Right lobe of liver (tissue), 6 donors: ENCODE measurements around the gene OR2F1. TPM values are rescaled to one million over a fixed set of nuclear protein-coding genes. Genes with fewer than 3 reads are reported as not detected.
A peak's percentile ranks its signal among the peaks of the same experiment; 100 is the strongest.
"Not testable (repeated sequence)": the region's sequence is repeated elsewhere in the genome, so short reads cannot be mapped to it uniquely, and the experiment has no call there.

Source experiments
- ATAC-seq, 4 donors: fragments of 200-7000 bp; cut with Tn5 transposase; one replicate each; pipeline ENCODE4 v1.9.1; 2020; ENCODE audit warnings: mild to moderate bottlenecking in 4 of 4, moderate library complexity in 4 of 4
- DNase-seq, 3 donors: peaks; one replicate each; pipeline ENCODE4 v3.0.0-alpha.2; 2020
- H3K27ac ChIP-seq, 3 donors: fragments of 200-600 bp; one replicate each; pipeline ENCODE4 v1.8.0; 2022
- H3K27me3 ChIP-seq, 2 donors: fragments of 200-600 bp; one replicate each; pipeline ENCODE4 v1.8.0; 2022
- H3K36me3 ChIP-seq, 4 donors: fragments of 200-600 bp; sonication (generic) in 1 of 4; one replicate each; pipeline versions ENCODE4 v1.5.1 to v1.8.0; 2017 to 2022; ENCODE audit warnings: control low read depth in 1 of 4
- H3K4me1 ChIP-seq, 4 donors: fragments of 200-600 bp; sonication (generic) in 1 of 4; one replicate each; pipeline versions ENCODE4 v1.5.1 to v1.8.0; 2017 to 2022; ENCODE audit warnings: control low read depth in 1 of 4
- H3K4me3 ChIP-seq, 3 donors: fragments of 200-600 bp; one replicate each; pipeline ENCODE4 v1.8.0; 2022
- H3K9me3 ChIP-seq, 4 donors: fragments of 200-600 bp; sonication (generic) in 1 of 4; one replicate each; pipeline versions ENCODE4 v1.5.1 to v1.8.0; 2017 to 2022; ENCODE audit warnings: control low read depth in 1 of 4
- POLR2A ChIP-seq: fragments of 450-650 bp; IDR thresholded peaks from one replicate; pipeline ENCODE4 v1.6.1; 2017; ENCODE audit warnings: antibody characterized with exemption, mild to moderate bottlenecking
- WGBS: methylation state at CpG from one replicate; pipeline ENCODE4 v1.1.6; 2018; ENCODE audit warnings: low coverage, low lambda C conversion rate; ENCODE audit not compliant: insufficient coverage; ENCODE audit errors: missing lambda C conversion rate; 5-methylcytosine and 5-hydroxymethylcytosine counted together
- intact Hi-C, 2 donors: fragments of 100-400 bp; cut with DNase I; formaldehyde crosslinking; loops; one replicate each; pipeline versions ENCODE4 v1.11.2 to v1.14.1; 2022
- total RNA-seq, 6 experiments: library from RNA; depleted of rRNA in 2 of 6; stranded (reverse); fragments of >200 nt in 2 of 6; fragmentation: NEBNext Ultra II Directional in 3 of 6; extraction: Animal tissue kit (Norgen Biotek cat#: 25700) in 3 of 6; gene quantifications; one replicate each; pipeline versions ENCODE4 v1.1.0 to v1.2.4, GENCODE V29; 2016 to 2023
- TF ChIP-seq, protein P1 (sequence below), 4 donors: fragments of 200-600 bp in 3 of 4; fragments of 450-650 bp in 1 of 4; IDR thresholded peaks; one replicate each; pipeline versions ENCODE4 v1.5.1 to v1.8.0; 2016 to 2022; ENCODE audit warnings: antibody characterized with exemption in 4 of 4, mild to moderate bottlenecking in 2 of 4
- donor health status: DM: no; HTN: yes; CAD: no.
- donor health status: DM: no; HTN: no; CAD: no.
- donor health status: DM: no; HTN: no; CAD: no.
- donor health status: DM: no; HTN: yes; CAD: no.
- donor health status: DM: no; HTN: yes; CAD: no.

OR2F1 gene
- total RNA-seq, 6 experiments from 2014 or later, result not detected

DNA sequence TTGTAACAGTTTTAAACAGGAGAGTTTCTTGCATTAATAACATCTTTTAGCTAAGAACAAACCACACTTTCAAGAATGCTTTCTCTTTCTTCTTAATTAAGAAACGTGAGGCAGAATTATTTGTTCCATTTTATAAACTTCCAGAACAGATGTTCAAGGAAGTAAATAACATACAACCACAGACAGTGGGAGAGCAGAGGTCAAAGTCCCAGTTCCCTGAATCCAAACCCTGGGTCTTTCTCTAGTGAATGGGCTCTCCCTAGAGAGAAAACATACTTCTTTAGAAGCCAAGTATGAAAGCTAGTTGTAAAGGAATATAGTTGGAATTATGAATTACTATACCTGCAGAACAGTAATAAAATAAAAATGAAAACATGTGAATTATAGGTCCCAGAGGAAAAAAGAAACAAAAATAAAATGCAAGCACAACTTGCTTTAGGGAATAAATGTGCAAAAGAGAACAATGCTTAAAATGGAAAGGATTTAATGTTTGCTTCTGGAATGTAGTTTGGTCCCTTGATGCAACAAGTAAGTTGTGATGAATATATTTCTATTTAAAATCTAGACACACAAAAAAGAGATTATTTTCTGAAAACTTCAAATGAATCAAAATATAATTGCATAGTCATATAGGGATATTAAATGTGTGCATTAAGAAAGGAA is 51.5 kb downstream of the OR2F1 start:
- intact Hi-C loops, result no loop called here
- no peaks in the 10 kb centered on the region for H3K9me3 ChIP-seq
- WGBS, result 22% methylated on average over 1 of the region's 1 CpG
- no peak for DNase-seq
- TF ChIP-seq POLR2A, result no peak
- TF ChIP-seq, protein P1, sequence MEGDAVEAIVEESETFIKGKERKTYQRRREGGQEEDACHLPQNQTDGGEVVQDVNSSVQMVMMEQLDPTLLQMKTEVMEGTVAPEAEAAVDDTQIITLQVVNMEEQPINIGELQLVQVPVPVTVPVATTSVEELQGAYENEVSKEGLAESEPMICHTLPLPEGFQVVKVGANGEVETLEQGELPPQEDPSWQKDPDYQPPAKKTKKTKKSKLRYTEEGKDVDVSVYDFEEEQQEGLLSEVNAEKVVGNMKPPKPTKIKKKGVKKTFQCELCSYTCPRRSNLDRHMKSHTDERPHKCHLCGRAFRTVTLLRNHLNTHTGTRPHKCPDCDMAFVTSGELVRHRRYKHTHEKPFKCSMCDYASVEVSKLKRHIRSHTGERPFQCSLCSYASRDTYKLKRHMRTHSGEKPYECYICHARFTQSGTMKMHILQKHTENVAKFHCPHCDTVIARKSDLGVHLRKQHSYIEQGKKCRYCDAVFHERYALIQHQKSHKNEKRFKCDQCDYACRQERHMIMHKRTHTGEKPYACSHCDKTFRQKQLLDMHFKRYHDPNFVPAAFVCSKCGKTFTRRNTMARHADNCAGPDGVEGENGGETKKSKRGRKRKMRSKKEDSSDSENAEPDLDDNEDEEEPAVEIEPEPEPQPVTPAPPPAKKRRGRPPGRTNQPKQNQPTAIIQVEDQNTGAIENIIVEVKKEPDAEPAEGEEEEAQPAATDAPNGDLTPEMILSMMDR (IDR thresholded peaks at IDR 0.05), result no peak
- H3K4me3 ChIP-seq, result no peak overlapping the region
- no peaks in the 10 kb centered on the region for H3K27me3 ChIP-seq
- H3K4me1 ChIP-seq, result no peaks in the 10 kb centered on the region
- H3K27ac ChIP-seq, result no peak overlapping the region
- H3K36me3 ChIP-seq, result no peaks in the 10 kb centered on the region
- peak in 1 of 4 donors; percentile 37 for ATAC-seq

DNA sequence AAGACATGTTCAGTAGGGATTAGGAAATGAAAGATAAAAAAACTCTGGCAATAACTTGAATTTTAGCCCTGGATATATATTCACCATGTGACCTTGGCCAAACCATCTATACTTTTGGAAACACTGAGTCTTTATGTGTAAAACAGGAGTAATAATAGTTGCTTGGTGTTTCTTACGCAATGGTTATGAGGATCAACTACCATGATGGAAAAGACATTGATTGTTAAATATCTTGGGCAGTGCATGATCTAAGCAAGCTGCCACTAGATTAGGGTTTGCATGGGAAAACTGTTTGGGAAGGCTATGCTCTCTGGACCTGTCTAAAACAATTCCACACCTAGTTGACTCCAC is 52.0 kb downstream of the OR2F1 start:
- Histone ChIP-seq H3K27ac (no peak overlapping the region), H3K36me3 (no peaks in the 10 kb centered on the region), H3K4me3 (no peak overlapping the region), H3K9me3 (no peaks in the 10 kb centered on the region), H3K27me3 (no peaks in the 10 kb centered on the region), H3K4me1 (no peaks in the 10 kb centered on the region)
- DNase-seq (no peak), ATAC-seq (no peak)
- 57% methylated on average over 1 of the region's 1 CpG for WGBS
- intact Hi-C loops, result no loop called here
- TF ChIP-seq POLR2A, result no peak
- TF ChIP-seq, protein P1 (IDR thresholded peaks at IDR 0.05), result no peak

DNA sequence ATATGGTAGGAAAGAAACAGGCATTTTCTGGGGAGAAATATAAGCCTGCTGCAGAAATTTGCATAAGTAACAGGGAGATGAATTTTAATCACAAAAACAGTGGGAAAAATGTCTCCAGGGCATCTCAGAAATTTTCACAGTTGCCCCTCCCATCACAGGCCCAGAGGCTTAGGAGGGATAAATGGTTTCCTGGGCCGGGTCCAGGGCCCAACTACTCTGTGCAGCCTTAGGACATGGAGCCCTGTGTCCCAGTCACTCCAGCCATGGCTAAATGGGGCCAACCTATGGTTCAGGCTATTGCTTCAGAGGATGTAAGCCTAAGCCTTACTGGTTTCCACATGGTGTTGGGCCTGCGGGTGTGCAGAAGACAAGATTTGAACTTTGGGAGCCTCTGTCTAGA is 54.7 kb downstream of the OR2F1 start:
- ATAC-seq, result no peak
- H3K9me3 ChIP-seq, result no peaks in the 10 kb centered on the region
- H3K27ac ChIP-seq, result no peak overlapping the region
- intact Hi-C loops, result no loop called here
- H3K4me1 ChIP-seq, result no peaks in the 10 kb centered on the region
- no peaks in the 10 kb centered on the region for H3K36me3 ChIP-seq
- H3K4me3 ChIP-seq, result no peak overlapping the region
- no peaks in the 10 kb centered on the region for H3K27me3 ChIP-seq
- no CpG with 5 or more reads among the region's 2 CpGs for WGBS
- no peak for DNase-seq
- TF ChIP-seq, protein P1 (IDR thresholded peaks at IDR 0.05), result no peak
- TF ChIP-seq POLR2A, result no peak

DNA sequence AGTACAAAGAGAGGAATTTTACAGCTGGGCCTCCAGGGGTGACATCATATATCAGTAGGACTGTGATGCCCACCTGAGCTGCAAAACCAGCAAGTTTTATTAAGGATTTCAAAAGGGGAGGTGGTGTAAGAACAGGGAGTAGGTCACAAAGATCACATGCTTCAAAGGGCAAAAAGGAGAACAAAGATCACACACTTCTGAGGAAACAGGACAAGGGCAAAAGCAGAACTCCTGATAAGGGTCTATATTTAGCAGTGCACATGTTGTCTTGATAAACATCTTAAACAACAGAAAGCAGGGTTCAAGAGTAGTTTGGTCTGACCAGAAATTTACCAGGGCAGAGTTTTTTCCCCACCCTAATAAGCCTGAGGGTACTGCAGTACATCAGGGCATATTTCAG is 55.4 kb downstream of the OR2F1 start:
- H3K4me3 ChIP-seq, H3K36me3 ChIP-seq, H3K27ac ChIP-seq, ATAC-seq, intact Hi-C loops, H3K4me1 ChIP-seq, H3K27me3 ChIP-seq, DNase-seq, H3K9me3 ChIP-seq: not testable (repeated sequence)

DNA sequence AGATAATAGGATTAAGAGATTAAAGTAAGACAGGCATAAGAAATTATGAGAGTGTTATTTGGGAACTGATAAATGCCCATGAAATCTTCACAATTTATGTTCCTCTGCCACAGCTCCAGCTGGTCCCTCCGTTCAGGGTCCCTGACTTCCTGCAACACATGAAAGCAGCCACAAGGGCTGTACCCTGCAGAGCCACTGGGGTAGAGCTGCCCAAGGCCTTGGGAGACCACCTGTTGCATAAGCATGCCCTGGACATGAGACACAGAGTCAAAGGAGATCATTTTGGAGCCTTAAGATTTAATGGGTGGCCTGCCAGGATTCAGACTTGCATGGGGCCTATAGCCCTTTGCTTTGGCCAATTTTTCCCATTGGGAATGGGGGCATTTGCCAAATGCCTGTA is 56.2 kb downstream of the OR2F1 start:
- H3K9me3 ChIP-seq, H3K4me1 ChIP-seq, ATAC-seq, H3K27me3 ChIP-seq, H3K4me3 ChIP-seq, DNase-seq, intact Hi-C loops, H3K27ac ChIP-seq, H3K36me3 ChIP-seq: not testable (repeated sequence)
- 57% methylated on average over 1 of the region's 1 CpG for WGBS
